GM10248 (cell line): ENCODE results near the gene ZNF629.

ENCODE experiments used
- CTCF ChIA-PET: fragments of 300-600 bp; sonication (Branson Sonifier 250); formaldehyde crosslinking; extraction: SDS; loops from one replicate; lab custom pipeline; 2021; ENCODE audit warnings: antibody characterized with exemption; lab: Yijun Ruan, JAX
- POLR2A ChIA-PET: fragments of 350-650 bp; sonication (Branson Sonifier 250); formaldehyde crosslinking; extraction: SDS; loops from one replicate; lab custom pipeline; 2020; ENCODE audit warnings: antibody characterized with exemption; lab: Yijun Ruan, JAX
- DNase-seq: peaks from one replicate; pipeline ENCODE4 v3.0.0; 2012; ENCODE audit errors: extremely low spot score
- CTCF ChIP-seq: IDR thresholded peaks from 2 replicates; pipeline ENCODE4 v1.5.1; 2012; ENCODE audit warnings: mild to moderate bottlenecking, low read depth; ENCODE audit errors: extremely low read depth, missing control alignments, control extremely low read depth

ZNF629 gene

GRCh38 chr16:30769379-30770089 lies 17.5 kb downstream of the ZNF629 start:
- no peak for DNase-seq
- CTCF ChIA-PET: interaction anchor here (1.1 to 4.7 kb wide), 3 partner anchors 36 to 75 kb away, joined by 3 to 16 read pairs (median 4); no protein-coding TSS in a partner anchor
- POLR2A ChIA-PET: interaction anchor here (0.6 kb wide), 1 partner anchor 106 kb away, joined by 5 read pairs; no protein-coding TSS in a partner anchor
- TF ChIP-seq CTCF: no peak

GRCh38 chr16:30768583-30769181 lies 18.3 kb downstream of the ZNF629 start:
- ChIA-PET CTCF (interaction anchor here (1.1 to 4.7 kb wide), 2 partner anchors 45 to 76 kb away, joined by 4 to 16 read pairs; no protein-coding TSS in a partner anchor), POLR2A (interaction anchor here (0.9 kb wide), 1 partner anchor 9 kb away, joined by 3 read pairs; no protein-coding TSS in a partner anchor)
- TF ChIP-seq CTCF: no peak
- DNase-seq: no peak

- ChIA-PET POLR2A (interaction anchor here (0.9 kb wide), 1 partner anchor 9 kb away, joined by 3 read pairs; no protein-coding TSS in a partner anchor), CTCF (interaction anchor here (4.7 kb wide), 1 partner anchor 46 kb away, joined by 16 read pairs; no protein-coding TSS in a partner anchor)
- no peak for TF ChIP-seq CTCF
- DNase-seq: no peak
Observed at GRCh38 chr16:30767767-30768465, 19.1 kb downstream of the ZNF629 start.

- TF ChIP-seq CTCF: no peak
- POLR2A ChIA-PET: no interaction called here
- CTCF ChIA-PET: interaction anchor here (0.9 to 1.0 kb wide), 2 partner anchors 48 to 178 kb away, joined by 3 read pairs; no protein-coding TSS in a partner anchor
- no peak for DNase-seq
Observed at GRCh38 chr16:30766933-30767284, 20.1 kb downstream of the ZNF629 start.

GRCh38 chr16:30766206-30766932 lies 20.6 kb downstream of the ZNF629 start:
- CTCF ChIA-PET: interaction anchor here (0.9 to 1.0 kb wide), 2 partner anchors 48 to 178 kb away, joined by 3 read pairs; no protein-coding TSS in a partner anchor
- POLR2A ChIA-PET: no interaction called here
- TF ChIP-seq CTCF: no peak
- no peak for DNase-seq
